Measurements from ENCODE around the gene HDAC9.

The HDAC9 gene

DNA sequence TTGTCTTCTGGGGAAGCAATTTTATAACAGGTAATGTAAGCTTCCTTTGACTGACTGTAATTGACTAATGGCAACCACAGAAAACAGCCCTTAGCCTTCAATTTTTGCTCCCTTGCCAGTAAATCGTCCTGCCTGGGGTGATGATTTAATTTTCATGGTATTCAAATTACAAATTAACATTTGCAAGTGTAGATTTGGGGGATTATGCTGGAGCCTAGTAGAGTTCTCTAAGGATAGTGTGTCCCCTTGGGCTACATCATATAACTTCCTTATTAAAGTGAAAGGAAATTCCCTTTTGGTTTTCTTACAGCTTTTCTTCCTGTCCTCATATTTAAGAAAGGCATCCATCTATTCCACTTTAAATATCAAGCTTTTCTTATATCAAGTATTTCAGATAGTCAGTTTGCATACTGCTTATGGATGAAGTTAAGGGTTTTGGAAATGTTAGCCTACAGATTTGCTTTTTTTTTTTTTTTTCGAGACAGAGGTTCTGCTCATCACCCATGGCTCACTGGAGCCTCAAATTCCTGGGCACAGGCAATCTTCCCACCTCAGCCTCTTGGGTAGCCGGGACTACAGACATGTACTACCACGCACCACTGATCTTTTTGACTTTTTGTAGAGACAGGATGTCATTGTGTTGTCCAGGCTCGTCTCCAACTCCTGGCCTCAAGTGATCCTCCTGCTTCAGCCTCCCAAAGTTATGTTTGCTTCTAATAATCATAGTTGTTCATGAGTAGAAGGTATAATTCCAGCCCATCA, 35.9 kb upstream of the HDAC9 start:
- DNase-seq (ENCODE audit: insufficient read length, low spot score) (no peak), FAIRE-seq (no peak)
- TF ChIP-seq, protein P1, sequence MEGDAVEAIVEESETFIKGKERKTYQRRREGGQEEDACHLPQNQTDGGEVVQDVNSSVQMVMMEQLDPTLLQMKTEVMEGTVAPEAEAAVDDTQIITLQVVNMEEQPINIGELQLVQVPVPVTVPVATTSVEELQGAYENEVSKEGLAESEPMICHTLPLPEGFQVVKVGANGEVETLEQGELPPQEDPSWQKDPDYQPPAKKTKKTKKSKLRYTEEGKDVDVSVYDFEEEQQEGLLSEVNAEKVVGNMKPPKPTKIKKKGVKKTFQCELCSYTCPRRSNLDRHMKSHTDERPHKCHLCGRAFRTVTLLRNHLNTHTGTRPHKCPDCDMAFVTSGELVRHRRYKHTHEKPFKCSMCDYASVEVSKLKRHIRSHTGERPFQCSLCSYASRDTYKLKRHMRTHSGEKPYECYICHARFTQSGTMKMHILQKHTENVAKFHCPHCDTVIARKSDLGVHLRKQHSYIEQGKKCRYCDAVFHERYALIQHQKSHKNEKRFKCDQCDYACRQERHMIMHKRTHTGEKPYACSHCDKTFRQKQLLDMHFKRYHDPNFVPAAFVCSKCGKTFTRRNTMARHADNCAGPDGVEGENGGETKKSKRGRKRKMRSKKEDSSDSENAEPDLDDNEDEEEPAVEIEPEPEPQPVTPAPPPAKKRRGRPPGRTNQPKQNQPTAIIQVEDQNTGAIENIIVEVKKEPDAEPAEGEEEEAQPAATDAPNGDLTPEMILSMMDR (IDR thresholded peaks at IDR 0.05; ENCODE audit: insufficient read depth, missing control alignments) = no peak

DNA sequence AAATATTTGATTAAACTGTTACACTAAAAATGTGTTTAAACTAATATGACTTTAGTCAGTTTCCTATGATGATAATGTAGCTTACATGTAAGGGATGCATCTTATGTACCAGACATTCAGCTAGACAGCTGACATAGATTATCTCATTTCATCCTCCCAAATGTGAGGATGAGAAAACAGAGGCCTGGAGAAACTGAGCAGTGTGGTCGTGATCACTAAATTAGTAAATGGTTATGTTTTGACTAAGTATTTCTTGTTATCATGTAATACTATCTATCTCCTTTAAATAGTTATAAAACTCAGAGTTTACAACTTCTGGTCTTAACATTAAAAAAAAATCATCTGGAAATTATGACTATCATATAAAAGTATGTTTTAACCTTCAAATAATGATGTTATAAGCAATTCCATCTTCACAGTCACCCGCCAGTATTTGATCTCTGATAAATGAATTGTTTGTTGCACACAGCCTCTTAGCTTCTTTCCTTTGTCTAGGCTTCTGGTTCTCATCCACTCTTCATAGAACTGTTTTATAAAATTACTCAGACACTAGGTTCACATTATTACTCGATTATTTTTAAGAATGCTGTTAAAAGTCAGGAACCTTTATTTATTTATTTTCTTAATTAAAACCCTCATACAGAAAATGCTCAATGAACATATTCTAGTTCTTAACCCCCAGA, 33.6 kb upstream of the HDAC9 start:
- TF ChIP-seq, protein P1 (IDR thresholded peaks at IDR 0.05; ENCODE audit: insufficient read depth, missing control alignments) = no peak
- DNase-seq (ENCODE audit: insufficient read length, low spot score) (no peak), FAIRE-seq (no peak)

- FAIRE-seq = no peak
- DNase-seq (ENCODE audit: insufficient read length, low spot score) = no peak
- TF ChIP-seq, protein P1 (IDR thresholded peaks at IDR 0.05; ENCODE audit: insufficient read depth, missing control alignments) = no peak
Measured at GRCh38 chr7:18464830-18465229, 30.7 kb upstream of the HDAC9 start.

DNA sequence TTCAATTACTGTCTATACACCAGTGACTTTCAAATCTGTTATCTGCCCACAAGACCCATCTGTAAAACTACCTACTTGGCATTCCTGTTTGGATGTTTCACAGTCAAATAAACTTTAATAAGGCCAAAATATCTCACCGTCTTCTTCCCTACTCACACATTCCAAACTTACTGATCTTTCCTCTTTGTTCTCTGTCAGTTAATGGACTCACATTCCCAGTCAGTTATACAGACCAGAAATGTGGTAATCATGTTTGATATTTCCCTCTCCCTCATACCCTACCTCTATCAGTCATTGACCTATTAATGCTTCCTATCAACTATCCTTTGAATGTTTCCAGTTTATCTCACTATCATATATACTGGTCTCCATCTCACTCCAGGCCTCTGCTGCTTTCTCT, 28.5 kb upstream of the HDAC9 start:
- DNase-seq (ENCODE audit: insufficient read length, low spot score) (no peak), FAIRE-seq (no peak)
- TF ChIP-seq, protein P1 (IDR thresholded peaks at IDR 0.05; ENCODE audit: insufficient read depth, missing control alignments) = no peak

DNA sequence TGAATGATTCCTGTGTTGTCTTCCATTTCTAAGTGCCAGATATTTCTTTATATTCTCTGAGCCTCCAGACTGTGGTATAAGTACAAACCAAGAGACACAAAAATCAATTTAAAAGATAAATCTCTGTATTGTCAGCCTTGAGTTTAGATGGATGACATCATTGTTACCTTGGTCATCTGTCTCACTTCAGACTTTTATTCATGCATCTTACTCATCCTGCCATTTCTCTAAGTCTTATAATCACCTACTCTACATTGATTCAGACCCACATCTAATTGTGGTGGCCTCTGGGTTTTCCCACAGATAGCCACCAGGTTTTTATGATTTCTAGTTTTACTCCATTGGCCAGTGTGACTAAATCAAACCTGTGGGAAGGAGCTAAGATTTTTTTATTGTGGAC, 26.8 kb upstream of the HDAC9 start:
- FAIRE-seq = no peak
- DNase-seq (ENCODE audit: insufficient read length, low spot score) = no peak
- TF ChIP-seq, protein P1 (IDR thresholded peaks at IDR 0.05; ENCODE audit: insufficient read depth, missing control alignments) = no peak

DNA sequence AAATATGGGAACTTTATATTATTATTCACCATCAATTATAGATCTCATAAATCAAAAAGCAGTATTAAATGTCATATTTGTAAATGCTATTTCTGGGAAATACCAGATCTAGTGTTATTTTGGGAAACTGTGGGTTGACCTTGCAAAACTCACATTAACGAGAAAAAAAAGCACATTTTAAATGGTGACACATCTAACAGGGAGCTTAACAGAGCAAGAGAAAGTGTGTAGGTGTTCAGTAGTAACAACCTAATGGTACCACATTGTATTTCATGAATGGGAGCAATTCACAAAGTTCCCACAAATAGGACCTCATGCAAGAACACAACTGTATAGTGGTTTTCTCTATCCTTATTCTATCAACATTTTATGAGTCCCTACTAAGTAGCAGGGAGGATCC, 26.2 kb upstream of the HDAC9 start:
- no peak for FAIRE-seq
- no peak for DNase-seq (ENCODE audit: insufficient read length, low spot score)
- TF ChIP-seq, protein P1 (IDR thresholded peaks at IDR 0.05; ENCODE audit: insufficient read depth, missing control alignments) = no peak
